NCI-H1436 treated with DMSO at 0.1 percent for 48 hours (cell line): Measurements from ENCODE around the gene SORCS2.

ENCODE experiments used
- DNase-seq: peaks from one replicate; lab custom pipeline; 2025; lab: John Stamatoyannopoulos, UW

The SORCS2 gene

GRCh38 chr4:7733801-7734650 lies 541.7 kb downstream of the SORCS2 start:
- DNase-seq = no peak

DNA sequence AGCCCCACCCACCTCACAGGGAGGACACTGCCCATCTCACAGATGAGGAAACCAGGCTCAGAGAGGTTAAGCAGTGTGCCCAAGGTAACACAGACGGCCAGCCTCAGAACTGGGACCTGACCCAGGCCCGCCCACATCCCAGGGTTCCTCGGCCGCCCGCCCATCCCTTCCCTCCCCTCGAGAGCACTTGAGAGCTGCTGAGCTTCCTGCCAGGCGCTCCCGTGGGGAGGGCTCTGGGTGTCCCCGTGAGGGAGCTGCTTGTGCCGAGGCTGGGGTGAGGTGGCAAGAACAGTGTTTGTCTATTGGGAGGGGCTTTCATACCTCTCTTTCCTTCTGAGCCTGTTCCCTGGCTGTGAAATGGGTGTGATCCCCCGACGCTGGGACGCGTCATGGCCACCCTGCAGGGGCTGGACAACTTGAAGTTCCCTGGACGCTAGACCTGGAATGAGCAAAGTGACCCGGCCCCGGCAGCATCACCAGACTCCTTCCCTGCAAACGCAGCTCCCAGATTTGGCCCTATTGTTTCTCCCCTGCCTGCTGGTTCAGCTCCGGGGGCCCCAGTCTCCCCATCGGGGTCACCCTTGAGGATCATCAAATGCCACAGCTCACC lies 542.4 kb downstream of the SORCS2 start:
- no peak for DNase-seq

DNA sequence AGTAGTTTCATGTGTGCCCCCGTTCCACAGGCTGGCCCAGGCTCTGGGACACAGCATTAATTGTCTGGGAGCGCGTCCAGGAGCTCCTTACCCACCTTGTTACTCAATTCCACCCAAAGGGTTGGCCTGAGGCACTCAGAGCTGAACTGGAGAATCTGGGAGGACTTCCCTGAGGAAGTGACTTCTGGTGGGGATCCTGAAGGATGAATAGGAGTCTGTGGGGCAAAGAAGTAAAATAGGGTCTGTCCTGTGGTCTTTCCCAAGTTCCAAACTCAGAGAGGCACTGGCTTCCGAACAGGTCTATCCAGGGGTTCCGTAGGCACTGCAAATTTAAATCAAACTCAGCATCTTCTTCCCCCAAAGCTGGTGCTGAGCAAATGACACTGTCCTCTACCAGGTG lies 543.1 kb downstream of the SORCS2 start:
- DNase-seq = no peak

GRCh38 chr4:7735961-7736360 lies 543.6 kb downstream of the SORCS2 start:
- no peak for DNase-seq

DNA sequence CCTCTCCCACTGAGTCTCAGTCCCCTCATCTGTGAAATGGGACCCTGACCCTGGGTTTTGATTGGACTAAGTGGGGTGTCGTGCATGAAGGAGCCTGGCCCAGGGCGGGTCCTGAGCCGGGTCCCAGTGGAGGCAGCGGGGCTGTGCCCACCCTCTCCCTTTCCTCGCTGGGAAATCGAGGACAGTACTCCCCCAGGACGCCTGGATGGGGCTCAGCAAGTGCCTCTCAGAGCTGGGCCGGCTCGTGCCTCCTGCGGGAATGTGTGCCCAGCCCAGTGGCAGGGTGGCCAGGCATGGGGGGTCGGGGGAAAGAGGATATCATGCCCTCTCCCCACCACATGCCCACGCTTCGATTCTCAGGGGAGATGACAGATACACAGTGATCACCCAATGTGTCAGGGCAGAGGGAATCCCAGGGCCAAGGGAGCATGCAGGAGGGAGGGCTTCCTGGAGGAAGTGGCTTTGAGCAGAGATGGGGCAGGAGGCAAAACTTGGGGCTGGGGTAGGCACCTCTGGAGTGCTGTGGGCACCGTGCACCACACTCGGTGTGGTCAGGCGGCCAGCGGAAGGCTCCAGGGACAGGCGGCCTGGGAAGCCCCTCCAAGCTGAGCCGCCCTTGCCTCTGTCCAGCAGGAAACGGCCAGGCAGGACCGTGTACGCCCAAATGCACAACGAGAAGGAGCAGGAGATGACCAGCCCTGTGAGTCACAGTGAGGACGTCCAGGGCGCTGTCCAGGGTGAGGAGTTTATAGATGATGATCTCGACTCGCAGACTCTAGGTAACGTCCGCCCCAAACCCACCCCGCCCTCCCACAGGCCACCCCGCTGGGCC lies 544.3 kb downstream of the SORCS2 start:
- DNase-seq = no peak

DNA sequence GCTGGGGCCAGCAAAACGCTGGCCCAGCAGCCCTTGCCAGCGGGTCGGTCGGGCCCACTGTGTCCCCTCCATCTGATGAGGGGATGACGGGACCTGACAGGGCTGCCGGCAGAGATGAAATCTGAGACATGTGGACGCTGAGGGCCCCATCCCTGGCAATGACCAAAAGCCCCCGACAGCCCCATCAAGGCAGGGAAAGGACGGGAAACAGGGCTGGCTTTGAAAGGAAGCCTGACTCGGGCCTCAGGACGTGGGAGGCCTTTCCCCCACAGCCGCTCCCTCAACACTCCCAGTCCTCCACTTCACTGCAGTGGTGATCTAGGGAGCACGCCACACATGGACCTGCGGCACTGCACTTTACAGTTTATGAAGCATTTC lies 544.9 kb downstream of the SORCS2 start:
- no peak for DNase-seq

GRCh38 chr4:7737752-7738457 lies 545.6 kb downstream of the SORCS2 start:
- no peak for DNase-seq

GRCh38 chr4:7738458-7739076 lies 546.2 kb downstream of the SORCS2 start:
- no peak for DNase-seq

DNA sequence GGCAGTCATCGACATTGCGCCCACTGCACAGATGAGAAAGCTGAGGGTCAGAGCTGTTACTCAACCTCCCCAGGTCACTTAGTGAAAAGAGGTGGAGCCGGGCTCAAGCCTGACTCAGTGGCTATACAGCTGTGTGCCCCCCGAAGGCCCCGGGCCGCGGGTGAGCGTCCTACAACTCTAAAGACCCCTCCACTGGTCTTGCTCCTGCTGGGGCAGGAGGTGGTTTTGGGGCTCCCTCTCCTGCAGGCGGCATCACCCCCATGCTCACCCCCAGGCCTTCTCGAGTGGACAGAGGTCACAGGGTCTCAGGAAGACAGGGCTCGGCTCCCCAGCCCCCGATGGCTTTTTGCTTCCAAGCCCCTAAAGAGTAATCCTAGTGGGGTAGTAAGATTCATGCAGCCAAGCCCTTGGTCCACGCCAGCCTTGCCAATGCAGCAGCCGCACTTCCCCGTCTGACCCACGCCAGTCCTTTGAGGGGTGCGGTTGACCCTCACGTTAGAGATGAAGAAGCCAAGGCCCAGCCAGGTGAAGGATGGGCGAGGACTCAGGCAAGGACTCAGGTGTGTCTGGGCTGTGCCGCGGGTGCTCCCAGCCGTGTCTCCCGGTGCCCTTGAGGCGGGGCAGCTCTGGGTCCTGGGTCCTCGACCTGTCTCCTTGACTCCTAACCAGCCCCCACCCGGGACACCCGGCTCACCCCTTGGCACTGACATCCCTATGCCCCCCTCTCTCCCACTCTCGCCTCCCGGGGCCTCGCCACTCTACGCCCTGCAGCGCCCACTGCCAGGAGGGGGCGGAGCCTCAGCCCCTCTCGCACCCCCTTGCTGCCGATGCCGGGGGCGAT lies 547.0 kb downstream of the SORCS2 start:
- DNase-seq = no peak

GRCh38 chr4:7739918-7740865 lies 547.9 kb downstream of the SORCS2 start:
- DNase-seq = no peak

GRCh38 chr4:7740866-7741525 lies 548.7 kb downstream of the SORCS2 start:
- DNase-seq = no peak

GRCh38 chr4:7741946-7742806 lies 549.8 kb downstream of the SORCS2 start:
- DNase-seq = no peak

DNA sequence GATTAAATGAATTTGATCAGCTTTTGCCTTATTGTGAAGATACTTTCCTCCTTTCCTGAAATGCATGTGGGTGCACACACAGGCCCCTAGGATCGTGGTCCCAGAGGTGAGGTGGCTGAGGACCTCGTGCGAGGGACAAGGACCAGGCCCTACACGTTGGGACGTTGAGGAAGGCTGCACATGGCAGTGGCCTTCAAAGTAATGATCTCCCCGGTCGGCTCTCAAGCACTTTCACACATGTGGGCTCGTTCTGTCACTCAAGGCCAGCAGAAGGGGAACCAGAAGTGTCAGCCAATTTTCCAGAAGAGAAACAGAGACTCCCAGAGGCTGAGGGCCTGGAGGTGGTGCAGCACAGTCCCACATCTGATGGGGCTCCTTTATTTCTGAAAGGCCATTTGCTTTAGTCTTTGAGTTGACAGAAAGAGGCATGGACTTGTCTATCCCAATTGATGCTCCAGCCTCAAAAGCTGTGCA lies 550.5 kb downstream of the SORCS2 start:
- no peak for DNase-seq

DNA sequence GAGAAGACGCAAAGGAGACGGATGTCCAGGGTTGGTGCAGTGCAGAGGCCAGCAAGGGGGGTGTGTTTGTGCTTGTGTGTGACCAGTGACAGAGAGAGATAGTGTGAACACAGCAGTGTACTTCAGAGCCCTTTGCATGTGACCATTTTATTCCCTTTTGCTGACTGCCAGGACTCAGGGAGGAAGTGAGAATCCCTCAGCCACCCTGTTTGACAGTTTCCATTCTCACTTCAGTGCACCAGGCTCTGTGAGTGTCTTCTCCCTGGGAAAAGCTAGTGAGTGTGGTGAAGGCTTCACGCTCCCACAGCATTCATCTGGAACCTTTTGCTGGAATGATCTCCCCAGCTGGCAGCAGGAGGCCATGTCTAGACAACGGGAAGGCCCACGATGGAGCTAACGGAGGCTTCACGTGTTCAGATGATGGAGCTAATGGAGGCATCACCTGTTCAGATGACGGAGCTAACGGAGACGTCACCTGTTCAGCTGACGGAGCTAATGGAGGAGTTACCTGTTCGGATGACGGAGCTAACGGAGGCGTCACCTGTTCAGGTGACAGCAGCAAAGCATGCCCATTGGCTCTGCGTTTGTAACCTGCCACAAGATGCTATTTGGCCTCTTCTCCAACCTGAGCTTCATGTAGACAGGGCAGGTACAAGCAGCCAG lies 551.9 kb downstream of the SORCS2 start:
- no peak for DNase-seq

DNA sequence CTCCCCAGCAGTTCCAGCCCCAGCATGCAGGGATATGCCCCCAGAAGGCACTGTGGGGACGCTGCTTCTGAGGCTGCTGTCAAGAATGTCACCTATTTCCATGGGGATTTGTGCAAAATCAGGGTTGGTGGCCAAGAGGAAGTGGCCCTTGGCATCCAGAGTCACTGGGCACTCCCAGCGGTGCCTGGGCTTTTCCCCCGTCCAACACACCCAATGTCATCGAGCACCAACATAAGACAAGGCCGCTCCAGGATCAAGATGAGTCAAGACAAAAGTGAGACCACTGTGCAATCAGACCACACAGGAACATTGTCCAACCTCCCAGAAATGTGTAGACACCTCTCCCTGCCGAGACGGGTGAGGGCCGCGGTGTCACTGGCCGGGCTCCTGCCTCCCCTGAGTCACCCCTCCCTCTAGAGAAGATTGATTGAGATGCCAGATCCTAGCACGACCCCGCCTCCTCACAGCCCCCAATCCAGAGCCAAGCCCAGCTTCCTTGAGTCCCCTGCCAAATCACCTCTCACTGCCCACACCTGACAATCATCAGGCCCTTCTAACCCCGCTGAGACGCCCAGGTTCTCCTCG lies 553.1 kb downstream of the SORCS2 start:
- DNase-seq = no peak

DNA sequence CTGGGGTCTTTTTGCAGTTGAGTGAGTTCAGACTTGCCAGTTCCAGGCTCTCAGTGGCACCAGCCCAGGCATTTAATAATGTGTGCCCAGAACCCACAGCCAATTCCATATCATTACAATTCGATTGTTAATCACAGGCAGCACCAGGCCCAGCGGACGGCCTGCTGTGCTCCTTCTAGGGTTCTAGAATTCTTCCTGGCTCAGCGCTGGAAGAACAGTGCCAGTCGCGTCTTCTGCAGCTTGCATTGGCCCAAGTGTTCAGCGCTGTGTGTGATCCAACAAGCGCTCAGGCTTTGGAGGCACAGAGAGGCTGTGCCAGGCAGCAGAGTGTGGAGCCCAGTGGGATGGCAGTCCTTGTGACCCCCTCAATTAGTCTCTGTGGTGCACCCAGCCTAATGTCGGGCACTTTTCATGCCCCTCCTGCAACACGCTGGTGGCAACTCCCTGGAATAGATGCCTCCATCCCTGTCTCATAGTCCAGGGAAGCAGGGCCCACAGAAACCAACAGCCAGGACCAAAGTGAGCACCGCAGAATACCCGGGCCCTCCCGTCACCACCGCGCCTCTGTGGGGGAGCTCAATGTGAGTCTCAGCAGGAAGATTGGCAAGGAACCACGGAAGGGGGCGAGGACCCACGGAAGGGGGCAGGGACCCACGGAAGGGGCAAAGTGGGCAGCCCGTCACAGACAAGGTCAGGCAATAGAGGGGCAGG lies 554.2 kb downstream of the SORCS2 start:
- DNase-seq = no peak

GRCh38 chr4:7747062-7747385 lies 554.7 kb downstream of the SORCS2 start:
- no peak for DNase-seq
